MM.1S (cell line): ENCODE measurements around the gene ALG10B.
"Not testable (repeated sequence)": the region's sequence is repeated elsewhere in the genome, so short reads cannot be mapped to it uniquely, and the experiment has no call there.

ENCODE experiments used
- EZH2 ChIP-seq: fragments of 300-600 bp; sonication (generic); optimal IDR thresholded peaks from 2 replicates; pipeline ENCODE3; 2017; ENCODE audit warnings: low read depth, mild to moderate bottlenecking, antibody characterized with exemption, low read length, mixed read lengths
- EZH2phosphoT487 ChIP-seq: fragments of 300-600 bp; sonication (generic); IDR thresholded peaks from 2 replicates; pipeline ENCODE4 v1.6.1; 2018; ENCODE audit warnings: antibody characterized with exemption, low read length
- TF ChIP-seq, protein P1 (sequence below): fragments of 300-600 bp; sonication (generic); IDR thresholded peaks from 2 replicates; pipeline ENCODE4 v1.5.1; 2016; ENCODE audit warnings: antibody characterized with exemption, low read length, mixed read lengths

- TF ChIP-seq EZH2phosphoT487, EZH2: not testable (repeated sequence)
- TF ChIP-seq, protein P1, sequence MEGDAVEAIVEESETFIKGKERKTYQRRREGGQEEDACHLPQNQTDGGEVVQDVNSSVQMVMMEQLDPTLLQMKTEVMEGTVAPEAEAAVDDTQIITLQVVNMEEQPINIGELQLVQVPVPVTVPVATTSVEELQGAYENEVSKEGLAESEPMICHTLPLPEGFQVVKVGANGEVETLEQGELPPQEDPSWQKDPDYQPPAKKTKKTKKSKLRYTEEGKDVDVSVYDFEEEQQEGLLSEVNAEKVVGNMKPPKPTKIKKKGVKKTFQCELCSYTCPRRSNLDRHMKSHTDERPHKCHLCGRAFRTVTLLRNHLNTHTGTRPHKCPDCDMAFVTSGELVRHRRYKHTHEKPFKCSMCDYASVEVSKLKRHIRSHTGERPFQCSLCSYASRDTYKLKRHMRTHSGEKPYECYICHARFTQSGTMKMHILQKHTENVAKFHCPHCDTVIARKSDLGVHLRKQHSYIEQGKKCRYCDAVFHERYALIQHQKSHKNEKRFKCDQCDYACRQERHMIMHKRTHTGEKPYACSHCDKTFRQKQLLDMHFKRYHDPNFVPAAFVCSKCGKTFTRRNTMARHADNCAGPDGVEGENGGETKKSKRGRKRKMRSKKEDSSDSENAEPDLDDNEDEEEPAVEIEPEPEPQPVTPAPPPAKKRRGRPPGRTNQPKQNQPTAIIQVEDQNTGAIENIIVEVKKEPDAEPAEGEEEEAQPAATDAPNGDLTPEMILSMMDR, result not testable (repeated sequence)
Observed at GRCh38 chr12:38343916-38344315, 27.3 kb downstream of the ALG10B start.
